Islet precursor cell (in vitro differentiated cells): ENCODE measurements around the gene SMARCD1.
"Not testable (repeated sequence)": the region's sequence is repeated elsewhere in the genome, so short reads cannot be mapped to it uniquely, and the experiment has no call there.

Experiments
- DNase-seq: peaks from one replicate; pipeline ENCODE4 v3.0.0-alpha.2; 2018

SMARCD1 gene

DNA sequence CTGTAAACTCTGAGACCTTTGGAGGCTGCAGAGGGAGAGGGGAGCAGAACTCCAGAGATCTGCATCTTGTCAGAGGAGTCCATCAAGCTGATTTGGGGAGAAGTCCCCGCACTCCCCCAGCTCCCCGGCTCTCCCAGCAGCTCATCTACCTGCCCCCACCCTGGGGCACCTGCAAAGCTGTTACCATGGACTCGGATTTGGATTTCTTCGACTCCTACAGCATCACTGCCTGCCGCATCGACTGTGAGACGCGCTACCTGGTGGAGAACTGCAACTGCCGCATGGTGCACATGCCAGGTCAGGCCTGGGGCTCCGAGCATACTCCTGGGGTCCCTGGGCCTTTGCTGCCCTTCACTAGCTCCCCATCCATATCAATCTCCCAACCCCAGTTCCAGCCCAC, 6.9 kb upstream of the SMARCD1 start:
- no peak for DNase-seq

DNA sequence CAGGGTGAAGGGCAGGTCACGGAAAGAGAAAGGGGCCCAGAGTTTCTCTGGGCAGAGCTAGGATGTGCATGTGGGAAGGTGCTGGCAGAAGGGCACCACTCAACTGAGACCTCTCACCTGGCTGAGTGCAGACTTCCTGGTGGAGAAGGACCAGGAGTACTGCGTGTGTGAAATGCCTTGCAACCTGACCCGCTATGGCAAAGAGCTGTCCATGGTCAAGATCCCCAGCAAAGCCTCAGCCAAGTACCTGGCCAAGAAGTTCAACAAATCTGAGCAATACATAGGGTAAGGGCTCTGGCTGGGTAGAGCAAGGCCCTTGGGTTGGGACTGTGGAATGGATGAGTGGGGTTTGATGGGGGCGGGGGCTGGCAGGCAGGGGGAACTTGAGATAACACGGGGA, 5.4 kb upstream of the SMARCD1 start:
- no peak for DNase-seq

DNA sequence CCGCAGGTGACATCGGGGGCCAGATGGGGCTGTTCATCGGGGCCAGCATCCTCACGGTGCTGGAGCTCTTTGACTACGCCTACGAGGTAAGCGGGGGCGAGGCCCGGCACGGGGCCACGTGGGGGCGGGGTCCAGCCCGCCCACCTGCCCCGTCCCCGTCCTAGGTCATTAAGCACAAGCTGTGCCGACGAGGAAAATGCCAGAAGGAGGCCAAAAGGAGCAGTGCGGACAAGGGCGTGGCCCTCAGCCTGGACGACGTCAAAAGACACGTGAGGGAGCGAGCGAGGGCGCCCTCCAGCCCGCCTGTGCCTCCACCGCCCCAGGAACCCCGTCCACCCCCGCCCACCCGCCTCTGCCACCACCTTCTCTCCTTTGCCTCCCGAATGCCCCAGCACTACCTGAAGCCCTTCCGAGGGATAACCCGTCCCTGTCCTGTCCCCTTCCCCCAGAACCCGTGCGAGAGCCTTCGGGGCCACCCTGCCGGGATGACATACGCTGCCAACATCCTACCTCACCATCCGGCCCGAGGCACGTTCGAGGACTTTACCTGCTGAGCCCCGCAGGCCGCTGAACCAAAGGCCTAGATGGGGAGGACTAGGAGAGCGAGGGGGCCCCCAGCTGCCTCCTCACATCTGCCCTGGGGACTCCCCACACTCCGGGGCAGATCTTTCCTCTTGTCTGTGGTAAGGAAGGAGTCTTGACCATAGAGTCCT, 3.9 kb upstream of the SMARCD1 start:
- DNase-seq = no peak

DNA sequence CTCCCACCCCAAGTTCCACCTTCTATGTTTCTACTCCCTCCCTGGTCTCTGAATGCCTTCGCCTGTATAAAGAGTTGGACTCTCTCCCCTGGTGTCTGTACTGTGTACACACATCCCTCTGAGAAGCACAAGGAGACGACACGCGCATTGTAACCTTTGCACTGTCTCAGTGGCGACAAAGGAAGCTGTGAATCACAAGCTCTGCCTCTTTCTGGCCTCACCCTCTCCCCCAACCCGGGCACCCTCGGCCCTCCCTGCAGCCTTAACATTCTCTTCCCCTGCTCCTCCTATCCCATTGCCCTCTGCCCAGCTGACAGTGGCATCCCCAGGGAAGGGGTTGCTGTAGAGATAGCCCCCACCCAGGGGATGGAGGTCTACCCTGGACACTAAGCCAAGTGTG, 2.5 kb upstream of the SMARCD1 start:
- no peak for DNase-seq

DNA sequence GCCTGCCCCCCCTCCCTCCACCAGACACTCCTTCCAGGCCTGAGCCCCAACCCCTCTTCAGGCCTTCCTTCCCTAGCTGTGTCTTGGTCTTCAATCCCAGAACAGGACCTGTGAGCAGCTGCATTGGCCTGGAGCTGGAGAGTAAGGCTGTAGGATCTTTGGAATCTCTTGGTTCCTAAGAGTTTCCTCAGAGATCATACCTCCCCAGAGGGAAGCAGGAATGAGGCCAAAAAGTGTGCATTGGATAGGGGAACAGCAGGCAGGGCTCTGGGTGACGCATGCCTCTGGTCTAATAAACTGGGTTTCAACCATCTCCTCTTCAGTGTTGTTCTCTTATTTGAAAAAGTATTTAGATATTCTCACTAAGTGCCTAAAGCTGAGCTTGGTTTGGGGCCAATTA, 1.8 kb upstream of the SMARCD1 start:
- no peak for DNase-seq

DNA sequence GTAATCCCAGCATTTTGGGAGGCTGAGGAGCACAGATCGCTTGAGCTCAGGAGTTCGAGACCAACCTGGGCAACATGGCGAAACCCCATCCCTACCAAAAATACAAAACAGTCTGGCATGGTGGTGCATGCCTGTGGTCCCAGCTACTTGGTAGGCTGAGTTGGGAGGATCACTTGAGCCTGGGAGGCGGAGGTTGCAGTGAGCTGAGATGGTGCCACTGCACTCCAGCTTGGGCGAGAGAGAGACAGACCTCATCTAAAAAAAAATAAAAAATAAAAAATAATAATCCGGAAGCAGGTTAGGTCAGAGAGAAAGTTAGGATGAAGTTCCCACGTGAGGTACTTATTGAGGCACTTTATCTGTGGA, 750 bp upstream of the SMARCD1 start:
- not testable (repeated sequence) for DNase-seq

DNA sequence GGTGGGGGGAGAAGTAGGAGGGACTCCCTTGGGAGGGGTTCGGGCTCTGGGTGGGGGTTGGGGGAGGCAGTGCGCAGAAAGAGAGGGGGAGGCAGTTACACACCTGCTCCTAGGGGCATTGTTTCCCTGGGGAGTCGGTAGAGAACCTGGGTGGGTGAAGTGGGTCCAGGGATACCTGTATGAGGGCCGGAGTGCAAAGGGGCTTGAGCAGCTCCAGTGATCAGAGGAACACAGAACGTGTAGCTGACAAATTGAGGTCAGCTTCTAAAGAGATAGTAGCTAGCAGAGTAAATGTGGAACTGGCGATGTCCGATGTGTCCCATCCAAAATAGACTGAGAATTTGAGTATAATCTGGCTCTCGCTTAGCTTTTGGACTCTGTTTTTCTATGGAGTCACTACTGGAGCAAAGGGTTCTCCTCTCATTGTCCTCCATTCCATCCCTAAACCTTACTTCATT, 502 bp downstream of the SMARCD1 start:
- DNase-seq = no peak

DNA sequence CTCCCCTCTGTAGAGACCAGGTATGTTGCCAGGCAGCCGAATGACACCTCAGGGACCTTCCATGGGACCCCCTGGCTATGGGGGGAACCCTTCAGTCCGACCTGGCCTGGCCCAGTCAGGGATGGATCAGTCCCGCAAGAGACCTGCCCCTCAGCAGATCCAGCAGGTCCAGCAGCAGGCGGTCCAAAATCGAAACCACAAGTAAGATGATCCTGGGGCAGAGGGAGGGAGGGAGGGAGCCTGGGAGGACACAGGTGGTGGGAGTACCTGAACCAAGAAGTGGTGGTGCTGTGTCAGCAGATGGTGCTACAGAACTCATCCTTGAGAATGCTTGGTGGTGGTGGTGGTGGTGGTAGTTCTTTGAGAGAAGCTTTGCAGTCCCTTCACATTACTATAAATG, 1.0 kb downstream of the SMARCD1 start:
- DNase-seq = no peak

DNA sequence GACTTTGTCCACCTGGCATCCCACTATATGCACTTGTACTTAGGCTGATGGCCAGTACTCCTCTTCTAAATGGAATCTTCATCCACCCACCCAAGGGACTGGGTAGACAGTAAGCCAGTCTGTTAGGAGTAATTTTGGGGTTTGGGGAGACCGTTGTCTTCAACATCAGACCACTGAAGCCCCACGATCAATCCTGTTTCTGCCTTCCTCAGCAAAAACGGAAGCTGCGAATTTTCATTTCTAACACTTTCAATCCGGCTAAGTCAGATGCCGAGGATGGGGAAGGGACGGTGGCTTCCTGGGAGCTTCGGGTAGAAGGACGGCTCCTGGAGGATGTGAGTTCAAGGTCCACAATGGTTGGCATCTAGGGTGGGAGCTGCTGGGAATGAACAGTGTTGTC, 2.0 kb downstream of the SMARCD1 start:
- DNase-seq = no peak

DNA sequence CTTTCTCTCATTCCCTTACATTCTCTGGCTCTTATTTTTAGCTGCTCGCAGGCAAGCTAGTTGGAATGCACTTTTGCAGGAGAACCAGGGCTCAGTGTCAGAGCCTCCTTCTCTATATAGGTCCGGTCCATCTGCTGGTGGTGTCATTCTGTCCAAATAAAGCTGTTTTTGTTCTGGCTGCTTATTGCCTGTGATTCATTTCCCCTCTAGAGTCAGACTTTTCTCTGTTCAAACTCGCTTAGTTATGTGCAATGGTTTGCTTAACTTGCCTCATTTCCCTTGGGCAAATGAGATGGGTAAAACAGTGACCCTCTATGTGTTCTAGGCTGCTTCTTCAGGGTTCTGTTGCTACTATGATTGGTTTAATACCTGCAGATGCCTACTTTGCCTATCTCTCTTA, 2.9 kb downstream of the SMARCD1 start:
- no peak for DNase-seq

DNA sequence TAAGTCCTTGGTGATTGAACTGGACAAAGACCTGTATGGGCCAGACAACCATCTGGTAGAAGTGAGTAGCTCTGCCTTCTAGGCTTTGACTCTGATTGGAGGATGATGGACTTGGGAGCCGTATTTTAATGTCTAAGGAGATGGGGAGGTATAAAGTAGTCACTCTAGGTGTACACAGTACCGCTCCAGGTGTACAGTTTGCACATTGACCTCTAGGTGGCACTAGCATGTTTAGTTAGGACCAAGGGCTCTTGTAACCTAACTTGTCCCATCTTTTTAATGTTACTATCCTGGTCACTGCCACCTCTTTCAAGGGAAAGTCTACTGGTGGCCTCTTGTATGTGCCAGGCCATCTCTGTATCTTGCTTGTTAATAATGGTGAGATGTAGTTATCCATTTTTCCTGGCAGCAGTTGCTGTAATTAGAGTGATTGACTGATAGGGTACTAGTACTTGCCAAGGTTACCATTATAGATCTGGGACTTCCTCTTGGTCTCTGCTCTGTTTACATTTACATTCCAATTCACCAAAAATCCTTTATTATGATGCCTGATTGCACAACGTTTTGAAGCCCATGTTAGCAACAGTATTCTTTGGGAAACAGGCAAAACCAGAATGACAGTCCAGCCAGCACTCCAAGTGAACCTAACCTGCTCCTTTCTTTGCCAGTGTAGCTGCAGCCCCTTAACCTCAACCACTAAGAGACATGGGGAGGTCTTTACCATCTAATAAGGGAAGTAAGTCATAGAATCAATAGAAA, 3.6 kb downstream of the SMARCD1 start:
- peak; percentile 85 for DNase-seq

DNA sequence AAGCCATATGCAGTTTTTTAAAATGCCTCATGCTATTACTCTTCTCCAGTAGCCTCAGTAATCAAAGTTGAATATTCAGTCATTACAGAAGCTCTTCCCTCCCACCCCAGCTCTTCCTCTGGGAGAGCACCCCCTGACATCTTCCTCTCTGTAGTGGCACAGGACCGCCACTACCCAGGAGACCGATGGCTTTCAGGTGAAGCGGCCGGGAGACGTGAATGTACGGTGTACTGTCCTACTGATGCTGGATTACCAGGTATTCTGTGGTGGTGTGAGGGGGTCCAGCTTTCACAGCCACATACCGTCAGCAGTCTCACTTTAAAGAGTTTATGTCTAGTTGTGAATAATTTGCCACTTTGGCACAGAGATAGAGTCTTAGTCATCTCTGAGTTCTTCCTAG, 4.6 kb downstream of the SMARCD1 start:
- no peak for DNase-seq

DNA sequence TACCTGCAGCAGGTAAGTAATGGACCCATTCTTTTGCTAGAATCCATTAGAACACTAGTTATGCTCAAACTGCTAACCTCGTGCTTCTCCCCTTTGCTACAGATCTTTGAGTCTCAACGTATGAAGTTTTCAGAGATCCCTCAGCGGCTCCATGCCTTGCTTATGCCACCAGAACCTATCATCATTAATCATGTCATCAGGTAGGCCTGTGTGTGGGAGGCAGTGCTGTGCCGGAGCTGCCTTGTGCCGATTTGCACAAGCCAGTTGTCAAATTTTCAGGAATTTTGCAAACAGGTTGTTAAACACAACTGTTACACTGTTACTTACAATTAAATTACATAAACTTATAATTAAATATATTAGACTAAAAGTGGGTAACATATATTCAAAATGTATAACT, 5.2 kb downstream of the SMARCD1 start:
- DNase-seq = no peak

DNA sequence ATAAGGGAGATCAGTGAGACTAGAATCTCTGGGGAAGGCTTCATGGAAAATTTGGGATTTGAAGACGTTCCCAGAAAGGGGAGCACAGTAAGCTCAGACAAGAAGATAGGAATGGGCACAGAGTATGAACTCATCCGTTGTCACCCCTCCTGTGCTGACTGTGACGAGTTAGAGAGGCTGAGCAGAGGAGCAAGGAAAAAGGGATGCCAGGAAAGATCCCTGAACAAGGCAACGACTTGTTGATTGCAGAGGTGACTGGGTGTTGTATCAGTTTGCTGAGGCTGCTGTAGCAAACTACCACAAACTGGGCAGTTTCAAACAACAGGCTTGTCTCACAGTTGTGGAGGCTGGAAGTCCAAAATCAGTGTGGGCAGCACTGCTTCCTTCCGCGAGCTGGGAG, 12.8 kb downstream of the SMARCD1 start:
- no peak for DNase-seq

DNA sequence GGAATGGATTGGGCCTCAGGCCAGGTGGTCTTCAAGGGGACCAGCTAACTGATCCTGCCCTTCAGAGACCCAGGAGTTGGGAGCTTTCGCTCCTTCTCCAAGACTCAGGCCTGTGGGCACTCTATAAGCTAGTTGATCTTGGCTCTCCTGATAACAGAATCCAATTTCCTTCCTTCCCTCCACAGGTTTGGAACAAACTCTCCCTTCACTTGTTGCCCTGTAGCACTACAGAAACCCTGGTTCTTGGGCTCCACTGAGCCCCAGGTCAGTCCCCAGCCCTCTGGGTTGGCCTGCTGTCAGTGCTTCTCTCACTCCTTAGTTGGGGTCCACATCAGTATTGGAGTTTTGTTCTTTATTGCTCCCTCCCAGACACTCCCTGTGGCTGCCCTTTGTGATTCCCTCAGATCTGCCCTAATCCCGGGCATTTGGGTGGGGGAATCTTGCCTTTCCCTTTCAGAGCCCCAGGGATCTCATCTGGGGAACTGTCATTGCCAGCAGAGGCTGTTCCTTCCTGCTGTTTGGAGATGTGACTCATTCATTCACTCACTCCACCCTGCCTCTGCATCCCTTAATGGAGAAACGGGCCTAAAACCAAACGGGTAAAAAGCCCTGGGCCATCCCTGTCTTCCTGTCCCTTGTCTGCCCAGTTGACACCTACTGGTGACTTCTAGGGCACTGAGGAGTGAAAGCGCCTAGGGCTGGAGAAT, 14.3 kb downstream of the SMARCD1 start:
- no peak for DNase-seq

DNA sequence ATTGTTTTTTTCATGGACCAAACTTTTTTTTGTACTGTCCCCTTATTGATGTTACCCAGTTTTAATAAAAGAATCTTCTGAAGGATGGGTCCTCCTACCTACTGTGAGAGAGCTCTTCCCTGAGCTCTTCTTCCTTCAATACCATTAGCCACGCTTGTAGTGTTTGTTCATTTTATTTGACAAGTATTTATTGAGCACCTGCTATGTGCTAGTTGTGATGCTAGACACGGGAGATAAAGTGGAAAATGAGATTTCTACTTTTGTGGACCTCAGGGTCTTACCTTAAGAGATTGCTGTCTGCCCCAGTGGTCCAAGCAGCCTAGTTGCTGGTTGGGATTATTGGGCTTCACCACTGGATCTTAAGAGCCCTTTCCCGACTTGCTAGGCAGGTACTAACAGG, 15.4 kb downstream of the SMARCD1 start:
- DNase-seq = no peak

DNA sequence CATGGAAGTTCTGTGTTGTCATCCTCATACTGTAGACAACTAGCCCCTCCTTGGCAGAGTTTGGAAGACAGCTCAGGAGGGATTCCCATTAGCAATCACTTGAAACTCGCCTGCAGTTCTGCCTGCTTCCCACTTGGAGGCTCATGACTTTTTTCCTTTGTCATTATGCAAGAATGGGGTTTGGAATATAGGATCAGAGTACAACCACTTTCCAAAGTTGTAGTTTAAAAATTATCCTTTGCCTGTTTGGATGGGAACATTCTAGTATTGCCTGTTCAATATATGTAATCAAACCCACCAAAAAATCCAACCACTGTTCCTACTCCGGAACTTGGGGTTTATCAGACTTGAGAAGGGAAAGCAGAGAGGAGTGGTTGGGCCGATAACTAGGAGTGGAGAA, 16.5 kb downstream of the SMARCD1 start:
- DNase-seq = peak; percentile 81

DNA sequence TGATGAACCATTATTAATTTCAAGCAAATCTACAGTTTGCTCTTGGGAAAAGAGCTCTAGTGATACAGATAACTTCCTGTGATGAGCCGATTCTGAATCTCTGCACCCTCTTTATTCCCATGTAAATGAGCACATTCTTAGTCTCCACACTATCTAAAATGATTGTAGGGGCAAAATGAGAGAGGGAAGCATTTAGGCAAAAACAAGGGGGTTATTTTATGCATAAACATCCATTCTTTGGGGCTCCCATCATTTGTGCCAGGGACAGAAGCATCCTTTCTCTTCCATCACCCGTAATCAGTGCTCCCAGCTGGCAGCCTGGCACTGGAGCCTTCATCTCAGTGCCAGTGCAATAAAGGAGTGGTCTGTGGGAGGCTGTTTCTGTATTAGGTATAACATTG, 17.0 kb downstream of the SMARCD1 start:
- no peak for DNase-seq

DNA sequence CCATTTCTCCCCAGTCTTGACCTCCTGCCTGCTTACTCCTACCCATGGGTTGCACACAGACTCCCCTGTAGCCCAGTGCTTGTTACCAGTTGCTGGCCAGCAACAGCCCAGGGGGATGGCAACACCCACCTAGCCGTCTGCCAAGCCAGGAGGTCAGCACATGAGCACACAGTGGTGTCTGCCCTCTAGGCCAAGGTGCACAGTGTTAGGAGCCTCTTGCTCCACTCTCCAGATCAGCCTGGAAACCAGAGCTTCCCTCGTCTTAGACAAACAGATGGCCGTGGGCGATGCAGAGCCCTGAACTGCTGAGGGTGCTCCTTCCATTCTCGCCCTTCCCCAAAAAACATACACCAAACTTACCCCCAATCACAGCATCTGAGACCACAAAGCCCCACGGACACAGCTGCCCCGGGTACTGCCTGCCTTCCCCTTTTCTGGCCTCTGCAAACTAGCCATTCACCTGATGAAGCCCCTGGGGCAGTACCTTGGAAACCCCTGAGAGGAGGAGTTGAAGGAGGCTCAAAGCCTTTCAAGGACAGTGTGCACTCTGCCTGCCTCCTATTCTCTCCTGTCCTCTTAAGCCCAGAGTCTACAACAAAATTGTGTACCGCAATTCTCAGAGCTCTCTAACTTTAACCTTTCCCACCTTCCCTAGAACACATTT, 17.6 kb downstream of the SMARCD1 start:
- DNase-seq = no peak

DNA sequence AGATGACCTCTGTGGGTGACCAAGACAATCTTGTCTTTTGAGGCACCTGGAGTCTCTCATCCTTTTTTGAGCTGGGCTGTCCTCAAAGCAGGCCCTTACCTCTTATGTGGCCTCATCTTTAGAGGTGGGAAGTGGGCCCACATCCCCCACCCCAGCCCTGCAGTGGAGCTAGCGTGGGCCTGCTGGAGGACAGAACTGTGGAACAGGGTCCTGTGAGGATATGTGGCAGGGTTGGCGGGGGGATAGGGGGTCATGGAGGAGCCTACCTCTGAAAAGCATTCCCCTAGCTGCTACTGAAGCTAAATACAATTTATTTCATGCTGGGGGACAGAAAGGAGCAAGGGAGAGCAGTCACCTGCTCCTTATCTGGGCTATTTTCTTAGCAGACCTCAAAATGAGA, 18.2 kb downstream of the SMARCD1 start:
- no peak for DNase-seq

DNA sequence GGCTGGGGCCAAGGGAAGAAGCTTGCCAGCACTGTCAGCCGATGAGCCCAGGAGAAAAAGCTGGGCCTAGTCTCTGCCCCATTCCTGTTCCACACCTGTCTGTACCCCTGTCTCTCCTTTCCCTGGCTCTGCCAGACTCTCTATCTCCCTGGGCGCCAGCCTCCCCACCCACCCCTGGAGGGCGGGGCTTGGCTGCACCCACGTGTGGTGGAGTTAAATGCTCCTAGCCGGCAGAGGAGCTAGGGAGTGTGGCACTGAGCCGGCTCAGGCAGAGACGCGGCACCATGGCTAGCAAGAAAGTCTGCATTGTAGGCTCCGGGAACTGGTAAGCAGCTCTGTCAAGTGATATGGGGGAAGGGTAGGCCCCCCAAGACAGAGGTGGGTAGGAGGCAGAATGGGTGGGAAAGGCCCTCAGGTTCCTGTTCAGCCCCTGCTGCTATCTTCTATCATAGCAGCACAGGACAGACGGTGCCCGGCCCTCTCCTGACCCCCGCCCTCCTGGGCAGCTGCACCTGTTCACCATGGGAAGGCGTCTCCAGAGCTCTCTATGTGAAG, 18.7 kb downstream of the SMARCD1 start, which contains the start of gene GPD1:
Gene GPD1, plus strand, starts transcription at position 242 of the 555 bp plus-strand sequence. Its CDS starts 43 bp downstream, at position 285.
- DNase-seq = peak; percentile 89

DNA sequence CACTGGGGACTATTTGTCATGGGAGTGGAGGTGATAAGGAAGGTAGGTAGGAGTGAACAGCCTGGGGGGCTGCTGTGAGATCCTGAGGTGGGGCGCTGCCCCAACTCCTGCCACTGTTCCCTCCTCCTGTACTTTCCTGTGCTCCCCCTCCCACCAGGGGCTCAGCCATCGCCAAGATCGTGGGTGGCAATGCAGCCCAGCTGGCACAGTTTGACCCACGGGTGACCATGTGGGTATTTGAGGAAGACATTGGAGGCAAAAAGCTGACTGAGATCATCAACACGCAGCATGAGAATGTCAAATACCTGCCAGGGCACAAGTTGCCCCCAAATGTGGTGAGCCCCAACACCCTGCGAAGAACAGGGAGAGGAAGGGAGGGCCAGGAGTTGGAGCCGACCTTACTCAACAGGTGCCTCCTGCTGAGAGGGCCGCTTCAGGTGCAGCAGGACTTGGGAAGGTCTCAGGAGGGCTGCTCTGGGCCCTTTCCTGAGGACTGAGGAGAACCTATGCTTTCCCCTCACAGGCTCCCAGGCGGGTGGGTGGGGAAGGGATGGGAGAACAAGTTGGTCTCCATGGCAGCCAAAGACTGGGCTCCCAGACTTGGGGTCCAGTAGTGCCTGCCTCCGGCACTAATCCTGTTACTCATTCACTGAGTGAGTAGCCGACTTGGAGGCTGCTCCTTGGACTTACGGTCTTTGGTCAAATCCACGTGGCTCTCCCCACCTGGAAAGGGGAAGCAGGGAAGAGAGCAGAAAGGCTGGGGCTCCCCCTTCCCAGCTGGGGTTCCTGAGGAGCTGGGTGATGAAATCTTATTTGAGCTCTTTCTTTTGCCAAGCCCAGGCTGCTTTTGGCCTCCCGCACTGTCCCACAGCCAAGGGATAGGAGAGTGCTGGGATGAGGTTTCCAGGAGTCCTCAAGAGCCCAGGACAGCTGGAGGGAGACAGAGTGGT, 19.6 kb downstream of the SMARCD1 start:
- no peak for DNase-seq
